GM19240 (cell line): ENCODE measurements around the gene ARHGEF11.
"Not testable (repeated sequence)": the region's sequence is repeated elsewhere in the genome, so short reads cannot be mapped to it uniquely, and the experiment has no call there.

Experiments
- DNase-seq: peaks from one replicate; pipeline ENCODE4 v3.0.0; 2011; ENCODE audit warnings: low spot score; ENCODE audit not compliant: insufficient read length

ARHGEF11 gene

GRCh38 chr1:156929596-156930238 lies 115.8 kb downstream of the ARHGEF11 start:
- DNase-seq, result no peak

- no peak for DNase-seq
Measured at GRCh38 chr1:156928043-156928602, 117.4 kb downstream of the ARHGEF11 start.

GRCh38 chr1:156927215-156928042 lies 118.1 kb downstream of the ARHGEF11 start:
- DNase-seq, result peak; percentile 54

- not testable (repeated sequence) for DNase-seq
Measured at GRCh38 chr1:156926695-156927094, 118.8 kb downstream of the ARHGEF11 start.

GRCh38 chr1:156926175-156926574 lies 119.4 kb downstream of the ARHGEF11 start:
- no peak for DNase-seq

GRCh38 chr1:156925154-156926010 lies 120.2 kb downstream of the ARHGEF11 start:
- DNase-seq, result no peak

GRCh38 chr1:156924478-156925153 lies 120.9 kb downstream of the ARHGEF11 start:
- no peak for DNase-seq

- DNase-seq, result no peak
Measured at GRCh38 chr1:156923670-156924477, 121.7 kb downstream of the ARHGEF11 start.

GRCh38 chr1:156922986-156923669 lies 122.4 kb downstream of the ARHGEF11 start:
- DNase-seq, result no peak

- no peak for DNase-seq
Measured at GRCh38 chr1:156921053-156921529, 124.5 kb downstream of the ARHGEF11 start.

GRCh38 chr1:156920233-156921052 lies 125.1 kb downstream of the ARHGEF11 start, which contains the start of gene LRRC71:
TSS of gene LRRC71 (plus strand) at chr1:156920632. CDS start at chr1:156920804, 172 bp downstream.
- DNase-seq, result peak; percentile 57

- DNase-seq, result no peak
Measured at GRCh38 chr1:156914440-156914856, 131.1 kb downstream of the ARHGEF11 start.

GRCh38 chr1:156913809-156914387 lies 131.6 kb downstream of the ARHGEF11 start:
- DNase-seq, result no peak

GRCh38 chr1:156912861-156913808 lies 132.4 kb downstream of the ARHGEF11 start:
- DNase-seq, result no peak

GRCh38 chr1:156912310-156912709 lies 133.2 kb downstream of the ARHGEF11 start:
- no peak for DNase-seq

- no peak for DNase-seq
Measured at GRCh38 chr1:156911577-156912298, 133.8 kb downstream of the ARHGEF11 start.
